ENCODE data around the gene RINL.
A peak's percentile ranks its signal among the peaks of the same experiment; 100 is the strongest.

RINL gene

DNA sequence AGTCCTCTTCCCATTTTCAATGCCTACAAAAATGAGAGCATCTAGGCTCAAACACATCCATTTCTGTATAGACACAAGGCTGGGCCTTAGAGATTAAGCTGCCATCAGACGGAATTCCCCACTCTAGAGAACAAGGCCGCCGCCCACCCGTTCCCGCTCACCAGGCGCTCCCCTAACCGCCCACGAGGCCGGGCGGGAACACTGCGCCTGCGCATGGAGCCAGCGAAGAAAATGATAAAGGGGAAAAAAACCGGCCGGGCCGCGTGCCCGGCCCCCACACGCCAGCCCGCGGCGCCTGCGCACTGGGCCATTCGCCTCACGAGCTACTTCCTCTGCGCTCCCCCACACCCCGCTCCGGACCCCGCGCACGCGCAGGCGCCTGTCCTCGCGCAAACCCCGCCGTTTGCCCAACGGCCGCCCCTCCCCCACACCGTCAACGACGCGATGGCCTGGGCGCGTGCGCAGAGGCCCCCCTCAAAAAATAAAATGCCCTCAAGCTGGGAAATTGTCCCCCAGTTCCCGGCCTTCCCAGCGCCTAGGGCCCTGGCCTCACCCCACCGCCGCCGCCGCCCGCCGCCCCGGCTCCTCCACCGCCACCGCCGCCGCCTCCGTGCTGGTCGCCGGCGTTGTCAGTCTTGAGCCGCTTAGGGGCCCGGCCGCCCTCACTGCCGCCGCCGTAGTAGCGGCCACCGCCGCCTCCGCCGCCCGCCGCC is 28.8 kb downstream of the RINL start:
- peak; percentile 85 for DNase-seq (ENCODE audit: low read depth)

DNA sequence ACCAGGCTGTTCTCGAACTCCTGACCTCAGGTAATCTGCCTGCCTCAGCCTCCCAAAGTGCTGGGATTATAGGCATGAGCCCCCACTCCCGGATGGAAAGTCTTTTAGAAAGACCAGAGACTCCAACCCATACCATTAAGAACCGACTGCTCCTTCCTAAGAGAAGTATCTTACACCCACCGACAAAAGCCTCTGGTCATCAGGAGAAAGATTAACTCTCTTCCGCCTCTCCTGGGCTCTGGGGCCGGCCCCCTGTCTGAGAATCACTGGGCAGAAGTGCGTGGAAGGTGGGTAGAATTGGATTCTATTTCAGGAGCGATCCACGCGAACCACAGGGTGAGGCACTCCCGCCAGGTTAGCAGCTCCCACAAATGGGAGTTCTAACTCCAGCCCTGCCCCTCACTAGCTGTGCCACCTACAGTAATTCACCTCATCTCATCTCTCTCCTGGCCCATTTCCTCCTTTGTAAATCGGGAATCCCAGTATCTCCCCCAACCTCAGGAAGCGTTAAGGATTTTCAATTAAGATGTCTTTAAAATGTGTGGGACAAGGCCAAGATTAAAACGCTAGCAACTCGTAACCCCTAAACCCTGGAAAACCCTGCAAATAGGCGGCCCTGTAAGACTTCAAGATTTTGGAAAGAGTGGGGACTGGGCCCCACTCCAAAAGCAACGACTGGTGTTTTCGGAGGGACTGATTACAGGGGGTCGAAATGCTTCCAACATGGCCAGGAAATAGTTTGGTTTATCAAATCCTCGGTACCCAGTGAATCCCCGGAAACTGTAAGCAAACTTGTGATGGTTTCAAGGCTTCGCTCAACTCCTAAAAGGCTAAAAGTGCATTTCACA is 29.6 kb downstream of the RINL start:
- no peak for DNase-seq (ENCODE audit: low read depth)

DNA sequence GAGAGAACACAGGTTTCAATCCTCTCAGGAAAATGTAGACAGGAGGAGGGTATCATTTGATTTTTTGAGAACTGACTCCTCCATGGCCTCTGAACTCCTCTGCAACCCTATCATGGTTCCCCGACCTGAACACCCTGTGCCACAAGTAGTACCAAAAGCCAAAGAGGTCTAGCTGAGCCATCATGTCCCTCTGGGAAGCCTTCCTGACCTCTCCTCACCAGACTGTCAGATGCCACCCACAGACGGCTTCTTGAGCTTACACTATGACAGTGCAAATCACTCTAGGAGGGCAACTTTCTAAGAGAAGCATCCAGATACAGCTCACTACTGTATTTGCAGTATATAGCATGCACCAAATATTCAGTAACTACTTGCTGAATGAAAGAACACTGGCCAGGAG is 32.0 kb downstream of the RINL start:
- no peak for DNase-seq (ENCODE audit: low read depth)

DNA sequence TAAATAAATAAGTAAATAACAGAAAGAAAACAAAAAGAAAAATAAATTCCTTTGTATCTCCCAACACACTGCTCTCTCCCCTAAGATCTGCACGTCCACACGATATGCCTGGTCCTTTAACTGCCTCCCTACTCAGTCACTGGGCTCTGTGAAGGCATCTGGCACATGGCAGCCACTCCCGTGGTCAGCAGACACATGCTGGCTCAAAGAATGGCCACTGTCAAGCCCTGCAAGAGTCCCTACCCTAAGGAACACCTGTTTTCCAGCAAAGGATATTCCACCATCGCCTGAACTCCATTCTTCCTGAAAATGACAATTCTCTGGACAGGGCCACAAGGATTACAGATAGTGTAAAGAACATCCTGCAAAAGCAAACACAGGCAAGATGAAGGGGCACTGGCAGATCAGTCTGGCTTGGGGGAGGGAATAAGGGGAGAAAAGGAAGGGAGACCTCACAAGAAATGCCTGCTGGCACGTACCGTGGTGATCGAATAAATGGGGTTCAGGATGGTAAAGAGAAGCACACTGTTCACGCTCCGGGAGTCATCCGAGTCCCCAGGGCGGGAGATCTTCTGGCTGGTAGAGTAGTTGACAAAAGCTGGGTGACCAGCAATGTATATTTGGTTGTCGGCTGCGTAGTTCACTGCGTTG is 32.6 kb downstream of the RINL start:
- no peak for DNase-seq (ENCODE audit: low read depth)

DNA sequence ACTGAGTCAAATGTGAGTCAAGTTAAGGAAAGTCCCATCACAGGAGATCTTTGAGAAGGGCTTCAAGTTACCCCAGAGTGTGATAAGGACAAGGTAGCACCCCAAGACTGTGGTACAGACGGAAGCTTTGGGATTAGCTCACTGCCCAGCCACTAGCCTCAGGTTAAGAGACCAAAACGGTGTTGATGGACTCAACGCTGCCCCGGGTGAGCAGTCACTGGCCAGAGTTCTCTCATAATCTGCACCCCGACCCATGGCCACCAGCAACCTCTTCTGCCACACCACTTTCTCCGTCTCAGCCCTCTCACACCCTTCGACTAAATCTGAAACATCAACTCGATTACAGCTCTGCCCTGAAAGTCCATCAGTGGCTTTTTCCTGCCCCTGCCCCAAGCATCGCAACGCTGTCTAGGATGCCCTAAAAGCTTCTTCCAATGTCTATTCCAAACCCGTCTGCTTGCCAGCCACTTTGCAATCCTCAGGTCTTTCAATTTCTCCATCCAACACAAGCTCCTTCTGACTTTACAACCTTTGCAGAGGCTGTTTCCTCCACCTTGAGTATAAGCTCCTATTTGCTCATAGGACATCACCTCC is 33.9 kb downstream of the RINL start:
- DNase-seq (ENCODE audit: low read depth): no peak

DNA sequence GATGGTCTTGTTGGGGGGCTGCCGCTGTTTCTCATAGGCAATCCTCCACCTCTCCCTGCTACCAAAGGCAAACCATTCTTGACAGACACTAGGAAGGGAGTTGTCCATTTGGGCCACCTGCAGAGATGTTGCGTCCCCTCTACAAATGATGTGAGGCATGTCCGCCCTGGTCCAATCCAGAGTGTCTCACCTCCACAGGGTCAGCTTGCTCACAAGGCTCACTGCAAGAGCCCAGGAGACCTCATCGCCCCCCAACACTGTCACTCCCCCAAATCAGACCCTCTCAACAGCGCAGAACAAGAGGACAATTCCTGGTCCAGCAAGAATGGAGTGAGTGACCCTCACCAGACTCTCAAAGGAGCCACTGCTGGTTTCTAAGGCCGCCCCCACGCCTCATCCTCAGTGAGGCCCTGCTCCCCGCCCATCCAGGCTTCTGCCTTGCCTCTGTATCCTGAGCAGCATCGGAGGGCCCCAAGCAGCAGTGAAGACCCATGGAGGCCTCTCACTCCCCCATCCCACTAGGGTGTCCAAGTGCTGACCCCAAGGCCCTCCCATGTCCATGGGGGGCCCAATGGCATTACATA is 34.8 kb downstream of the RINL start:
- DNase-seq (ENCODE audit: low read depth): no peak

DNA sequence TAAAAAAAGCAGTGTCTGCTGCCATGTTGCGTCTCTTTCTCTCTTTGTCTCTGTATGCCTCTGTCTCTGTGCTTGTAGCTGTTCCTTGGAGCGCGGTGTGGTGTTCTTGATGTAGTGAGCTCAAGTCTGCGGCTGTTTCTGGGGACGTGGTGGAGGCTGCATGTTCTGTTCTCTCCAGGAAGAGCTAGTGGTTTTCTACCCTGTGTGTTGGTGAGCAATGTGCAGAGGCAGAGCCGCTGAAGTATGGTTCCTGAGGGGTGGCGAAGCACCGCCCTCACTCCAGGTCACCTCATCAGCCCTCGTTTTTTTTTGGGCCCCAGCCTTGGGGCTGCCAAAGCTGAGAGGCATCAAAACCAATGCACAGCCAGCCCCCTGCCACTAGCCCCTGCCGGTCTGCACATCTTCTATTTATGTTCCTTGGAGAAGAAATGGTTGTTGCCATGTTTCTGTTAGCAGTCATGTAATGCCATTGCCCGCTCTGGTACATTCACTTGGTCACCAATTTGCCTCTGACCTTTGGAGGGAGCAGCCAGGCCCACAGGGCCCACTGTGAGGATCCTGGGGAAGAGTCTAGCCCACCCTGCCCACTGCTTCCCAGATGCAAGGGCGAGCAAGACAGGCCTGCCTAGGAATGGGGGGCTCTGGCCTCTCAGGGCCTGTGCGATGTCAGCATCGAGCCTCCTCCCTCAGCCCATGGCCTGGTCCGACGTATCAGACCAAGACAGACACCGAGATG is 35.5 kb downstream of the RINL start:
- no peak for DNase-seq (ENCODE audit: low read depth)

DNA sequence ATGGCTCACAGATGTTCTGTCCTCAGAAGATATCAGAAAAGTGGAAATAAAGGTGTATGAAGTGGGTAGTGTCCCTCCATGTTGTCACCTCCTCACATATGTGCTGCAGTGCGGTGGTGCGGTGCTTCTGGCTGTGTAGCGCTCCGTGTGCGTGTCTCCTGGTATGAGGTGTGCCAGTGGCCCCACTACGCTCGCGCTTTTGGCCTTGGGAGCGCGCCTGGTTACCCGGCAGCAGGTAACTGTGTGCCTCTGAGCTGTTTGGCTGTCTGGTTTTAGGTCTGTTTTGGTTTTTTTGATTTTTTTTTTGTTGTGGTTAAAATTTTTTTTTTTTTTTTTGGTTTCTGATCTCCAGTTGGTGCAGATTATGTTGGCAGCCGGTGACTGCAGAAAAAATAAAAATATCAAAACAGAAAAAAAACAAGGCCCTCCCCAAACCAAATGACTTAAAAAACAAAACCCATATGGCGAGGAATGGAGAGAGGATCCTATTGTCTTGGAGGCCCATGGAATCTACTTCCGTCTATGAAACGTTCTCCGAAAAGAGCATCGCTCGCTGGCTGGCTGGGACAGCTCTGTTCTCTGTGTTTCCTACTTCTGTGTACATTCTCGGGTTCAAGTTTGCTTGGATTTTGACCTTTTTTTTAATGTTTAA is 36.2 kb downstream of the RINL start:
- DNase-seq (ENCODE audit: low read depth): no peak

DNA sequence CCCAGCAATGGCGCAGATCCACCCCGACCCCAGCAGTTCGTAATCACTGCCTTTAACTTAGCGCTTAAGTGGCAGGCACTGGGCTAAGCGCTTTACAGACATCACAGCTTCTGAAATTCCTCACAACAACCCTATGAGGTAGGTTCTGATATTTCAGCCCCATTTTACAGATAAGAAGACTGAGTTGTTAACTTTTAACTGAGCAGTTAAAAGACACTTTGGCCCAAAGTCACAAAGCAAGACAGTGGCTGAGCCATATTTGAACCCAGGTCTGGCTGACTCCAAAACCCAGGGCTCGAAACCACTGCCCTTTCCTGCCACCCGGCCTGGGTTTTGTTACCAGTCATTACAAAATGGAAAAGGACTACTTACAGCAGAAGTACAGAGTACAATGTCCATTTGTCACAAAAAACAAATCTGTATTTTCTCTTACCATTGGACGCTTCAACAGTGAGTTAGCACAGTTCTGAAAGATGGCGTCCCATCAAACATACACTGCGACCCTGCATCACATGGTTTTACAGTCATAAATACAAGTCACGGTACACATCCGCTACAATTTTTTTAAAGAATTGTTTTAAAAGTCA is 36.8 kb downstream of the RINL start:
- no peak for DNase-seq (ENCODE audit: low read depth)

DNA sequence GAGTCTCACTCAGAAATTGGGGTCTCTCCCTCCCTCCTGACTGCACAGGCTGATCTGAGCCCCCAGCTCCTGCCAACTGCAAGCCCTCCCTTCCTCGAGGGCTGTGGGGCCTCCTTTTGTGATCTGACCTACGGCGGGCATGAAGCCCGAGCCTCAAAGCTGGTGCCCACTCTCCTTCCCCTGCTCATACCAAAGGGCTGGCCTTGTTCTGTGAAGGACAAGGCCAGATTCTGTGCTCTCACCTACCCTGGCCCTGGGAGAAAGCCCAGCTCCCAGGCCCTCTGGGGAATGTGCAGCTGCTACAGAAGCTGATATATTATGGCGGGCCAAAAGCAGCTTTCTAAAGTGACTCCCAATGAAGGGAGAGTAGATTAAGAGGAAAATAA is 37.5 kb downstream of the RINL start:
- DNase-seq (ENCODE audit: low read depth): no peak

DNA sequence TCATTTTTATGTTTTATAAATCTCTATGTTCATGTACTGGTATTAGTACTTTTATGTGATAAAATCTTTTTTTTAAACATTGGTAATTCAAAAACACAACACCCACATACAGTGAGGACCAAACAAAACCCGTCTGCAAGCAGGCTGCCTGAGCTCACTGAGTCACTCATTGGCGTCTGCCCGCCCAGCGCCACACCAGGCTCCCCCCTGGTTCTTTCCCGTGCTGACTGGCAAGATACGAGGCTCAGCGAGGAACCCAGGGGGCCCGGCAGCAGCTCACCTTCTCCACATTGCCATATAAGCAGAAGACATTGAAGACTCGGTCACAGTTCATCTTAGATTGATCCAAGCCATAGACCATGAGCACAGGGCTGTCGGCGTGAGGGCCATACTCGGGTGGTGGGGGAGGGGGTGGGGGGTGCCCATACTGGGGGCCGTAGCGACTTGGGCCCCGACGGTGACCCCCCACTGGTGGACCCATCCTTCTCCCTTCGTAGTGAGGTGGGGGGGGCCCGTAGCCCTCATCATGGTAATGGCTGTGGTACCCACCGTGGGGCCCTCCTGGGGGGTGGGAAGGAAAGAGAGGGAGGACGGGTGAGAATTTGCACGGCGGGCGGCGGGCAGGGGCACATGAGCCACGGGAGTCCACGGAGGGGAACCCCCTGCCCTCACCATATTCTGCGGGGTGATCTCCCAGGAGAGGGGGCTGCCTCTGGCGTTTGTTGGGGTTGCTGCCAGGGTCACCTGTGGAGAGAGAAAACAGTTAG is 38.1 kb downstream of the RINL start:
- DNase-seq (ENCODE audit: low read depth): no peak

DNA sequence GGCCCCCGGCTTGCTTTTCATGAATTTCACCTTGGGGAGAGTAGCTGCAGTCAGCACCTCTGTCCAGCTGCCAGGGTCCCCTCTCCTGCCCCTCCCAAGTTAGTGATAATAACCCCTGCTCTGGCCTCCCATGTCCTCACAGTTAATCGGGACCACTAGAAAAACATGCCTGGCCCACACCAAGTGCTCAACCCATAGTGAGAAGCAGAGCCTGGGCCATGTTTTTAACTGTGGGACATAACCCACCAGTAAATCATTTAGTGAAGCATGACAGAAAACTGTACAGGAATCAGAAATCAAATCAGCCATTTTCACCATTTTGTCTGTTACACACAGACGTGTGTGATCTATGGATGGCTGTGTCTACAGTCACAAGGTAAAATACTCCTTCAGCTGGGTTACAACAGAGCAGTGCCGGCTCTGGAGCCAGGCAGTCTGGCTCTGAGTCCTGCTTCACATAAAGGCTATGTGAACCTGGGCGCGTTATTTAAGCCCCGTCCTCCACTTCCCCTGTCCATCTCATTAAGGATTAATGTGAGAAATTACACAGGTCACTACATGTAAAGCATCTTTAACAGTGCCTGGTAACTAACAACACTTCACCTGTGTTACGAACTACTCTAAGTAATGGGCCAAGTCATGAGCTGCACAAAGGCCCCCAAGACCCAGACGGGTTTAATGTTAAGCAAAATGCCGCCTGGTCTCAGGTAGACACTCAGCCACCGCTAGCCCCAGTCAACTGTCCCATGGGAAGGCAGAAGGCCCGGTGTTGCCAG is 38.9 kb downstream of the RINL start:
- DNase-seq (ENCODE audit: low read depth): no peak

DNA sequence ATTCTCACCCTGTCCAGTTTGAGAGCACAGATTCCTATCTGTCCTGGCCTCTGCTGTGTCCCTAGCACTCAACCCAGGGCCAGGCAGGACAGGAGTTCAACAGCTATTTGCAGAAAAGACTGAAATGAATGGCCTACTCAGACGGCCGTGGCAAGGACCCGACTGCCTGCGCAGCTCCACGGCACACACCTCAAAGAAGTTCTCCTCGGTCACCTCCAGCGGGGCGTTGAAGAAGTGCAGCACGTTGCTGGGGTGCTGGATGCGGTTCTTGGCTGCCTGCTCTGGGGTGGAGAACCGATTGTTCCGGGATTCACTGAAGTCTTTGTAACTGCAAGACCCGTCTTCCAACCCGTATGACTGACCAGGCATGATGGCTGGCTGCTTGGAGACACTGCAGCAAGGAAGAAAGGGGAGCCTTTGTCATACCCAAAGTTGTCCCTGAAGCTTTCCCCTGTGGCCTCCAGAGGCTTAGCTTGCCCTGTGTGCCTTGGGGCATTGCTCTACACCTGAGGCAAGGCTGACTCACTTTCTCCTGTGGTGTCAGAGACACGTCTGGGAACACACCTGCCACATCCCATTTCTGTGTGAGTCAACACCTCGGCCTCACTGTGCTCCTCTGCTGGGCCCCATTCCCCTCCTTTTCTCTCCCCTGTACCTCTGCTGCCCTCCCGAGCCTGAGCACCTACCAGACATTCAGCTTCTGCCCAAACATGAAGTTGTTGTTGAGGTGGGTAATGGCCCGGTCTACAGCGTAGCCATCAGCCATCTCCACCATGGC is 39.7 kb downstream of the RINL start:
- DNase-seq (ENCODE audit: low read depth): no peak

DNA sequence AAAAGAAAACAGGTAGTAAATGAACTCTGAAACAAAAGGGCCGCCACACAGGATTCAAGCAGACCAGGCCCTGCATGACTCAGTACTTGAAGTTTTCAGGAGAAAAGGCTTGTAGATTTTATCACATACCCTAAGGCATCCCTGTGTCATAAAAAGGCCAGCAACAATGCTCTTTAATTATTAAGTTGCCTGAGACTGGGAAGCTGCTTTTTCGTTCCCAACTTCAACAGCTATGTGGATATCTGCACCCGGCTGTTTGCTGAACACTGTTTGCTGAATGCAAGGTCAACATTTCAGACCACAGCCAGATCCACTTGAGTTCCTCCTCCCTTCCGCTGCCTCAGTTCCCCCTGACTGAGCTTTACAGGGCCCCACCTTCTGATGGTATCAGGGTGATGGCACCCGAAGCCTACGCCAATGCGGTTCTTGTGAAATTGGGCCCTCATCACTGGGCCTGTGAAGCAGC is 40.4 kb downstream of the RINL start:
- no peak for DNase-seq (ENCODE audit: low read depth)

DNA sequence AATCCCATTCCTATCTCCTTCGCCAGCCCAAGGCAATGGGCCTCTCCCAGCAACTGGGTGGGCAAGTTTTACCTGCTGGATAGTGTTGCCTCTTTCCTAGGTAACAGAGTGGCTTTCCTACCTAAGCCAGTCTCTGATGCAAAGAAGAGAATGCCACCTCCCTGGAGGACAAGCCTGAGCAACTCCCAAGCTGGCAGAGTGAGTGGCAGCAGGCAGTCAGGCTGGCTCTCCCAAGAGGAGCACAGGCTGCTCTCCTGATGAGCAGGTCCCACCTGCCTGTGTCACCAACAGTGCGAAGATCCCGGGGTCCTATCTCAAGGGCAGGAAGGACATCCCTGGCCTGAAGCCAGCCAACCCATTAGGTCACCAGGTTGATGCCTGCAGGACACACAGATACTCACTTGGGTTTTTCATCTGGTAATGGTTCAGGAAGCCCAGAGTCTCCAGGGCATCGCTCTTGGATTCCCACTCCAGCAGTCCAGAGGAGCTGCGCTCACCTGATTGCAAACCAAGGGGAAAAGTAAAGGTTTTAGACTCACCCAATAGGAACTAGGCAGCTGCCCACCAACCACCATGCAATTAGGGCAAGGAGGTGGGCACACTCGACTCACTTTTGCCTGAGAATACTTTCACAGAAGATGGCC is 41.0 kb downstream of the RINL start:
- DNase-seq (ENCODE audit: low read depth): no peak

DNA sequence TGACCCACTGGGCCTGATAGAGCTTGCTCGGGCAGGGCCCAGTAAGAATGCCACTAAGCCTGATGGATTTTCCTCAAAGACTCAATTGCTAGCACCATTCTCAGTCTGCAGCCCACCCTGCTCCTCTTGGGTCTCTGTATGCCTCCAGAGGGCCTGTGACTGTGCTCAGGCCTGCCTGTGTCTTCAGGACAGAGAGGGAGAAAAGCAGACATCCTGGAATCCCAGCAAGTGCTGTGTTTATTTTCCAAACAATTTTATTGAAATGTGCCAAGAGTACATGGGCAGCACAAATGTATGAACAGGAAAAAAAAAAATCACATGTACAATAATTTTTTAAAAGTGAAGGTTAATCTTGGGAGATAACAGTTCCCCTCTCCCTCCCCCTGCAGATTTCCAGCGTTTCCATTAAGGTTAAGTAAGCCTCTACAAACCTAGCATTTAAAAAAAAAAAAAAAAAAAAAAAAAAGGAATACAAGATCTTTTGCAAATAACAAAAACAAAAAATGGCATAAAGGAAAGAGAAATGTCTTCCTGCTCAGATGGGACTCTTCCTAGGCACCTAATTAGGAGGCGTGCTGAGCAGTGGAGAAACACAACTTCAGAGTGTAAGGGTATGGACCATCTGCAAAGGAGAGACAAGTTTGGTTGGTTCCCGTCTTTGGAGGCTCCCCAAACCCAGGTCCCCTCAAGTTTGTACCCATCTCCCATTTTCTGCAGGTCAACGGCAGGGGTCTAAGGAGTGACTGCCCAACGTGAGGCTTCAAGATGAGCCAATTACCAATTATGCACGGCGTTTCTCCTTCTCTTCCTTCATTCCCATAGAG is 41.7 kb downstream of the RINL start:
- no peak for DNase-seq (ENCODE audit: low read depth)

DNA sequence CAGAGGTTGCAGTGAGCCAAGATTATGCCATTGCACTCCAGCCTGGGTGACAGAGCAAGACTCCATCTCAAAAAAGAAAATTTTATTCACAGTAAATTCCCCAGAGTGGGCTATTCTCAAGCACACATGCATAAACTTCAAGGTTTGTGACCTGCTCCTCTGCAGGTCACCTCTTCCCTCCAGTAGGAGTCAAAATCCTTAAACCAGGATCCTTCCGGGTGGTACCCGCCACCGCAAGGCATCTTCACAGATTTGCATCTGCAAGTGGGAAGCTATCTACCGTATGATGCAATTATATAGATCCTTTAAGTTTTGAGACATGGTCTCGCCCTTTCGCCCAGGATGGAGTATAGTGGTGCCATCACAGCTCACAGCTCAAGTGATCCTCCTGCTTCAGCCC is 43.5 kb downstream of the RINL start:
- no peak for DNase-seq (ENCODE audit: low read depth)

Data from CMK (cell line).